GM12878 (cell line): Measurements from ENCODE around the gene FUZ. TPM values are rescaled to one million over a fixed set of nuclear protein-coding genes. Genes with fewer than 3 reads are reported as not detected.

Experiments
- ATAC-seq: fragments of 200-7000 bp; cut with Tn5 transposase; 3 replicates; pipeline ENCODE4 v1.9.1; 2020; ENCODE audit warnings: mild to moderate bottlenecking, moderate library complexity
- BruUV-seq: library from RNA; stranded (reverse); fragments of 400-500 nt; replicated peaks from 2 replicates; lab custom pipeline; 2021; lab: Mats Ljungman, UMichigan
- CTCF ChIA-PET: fragments of 300-600 bp; sonication (Branson Sonifier 250); formaldehyde crosslinking; extraction: SDS; loops from one replicate; lab custom pipeline; 2021; ENCODE audit warnings: inconsistent platforms; lab: Yijun Ruan, JAX
- POLR2A ChIA-PET: fragments of 350-600 bp; formaldehyde crosslinking; extraction: SDS; loops from one replicate; lab custom pipeline; 2021; ENCODE audit warnings: inconsistent platforms; lab: Charles Lee
- RAD21 ChIA-PET: fragments of 300-600 bp; sonication (Branson Sonifier 250); formaldehyde crosslinking; loops from one replicate; lab custom pipeline; 2023; ENCODE audit warnings: antibody characterized with exemption; ENCODE audit not compliant: unreplicated experiment; lab: Charles Lee
- SMC1A ChIA-PET: fragments of 300-600 bp; sonication (Branson Sonifier 250); formaldehyde crosslinking; loops from one replicate; lab custom pipeline; 2023; ENCODE audit not compliant: unreplicated experiment, uncharacterized antibody; lab: Charles Lee
- DNase-seq: peaks from one replicate; pipeline ENCODE4 v3.0.0-alpha.2; 2011; ENCODE audit warnings: low read depth, low spot score
- FAIRE-seq: peaks from 3 replicates; lab custom pipeline; 2011; peaks lifted over from hg19 to GRCh38; lab: Jason Lieb, UNC
- H2AFZ ChIP-seq: 2 replicates; pipeline ENCODE4 v1.6.0; 2011; ENCODE audit warnings: low read depth, low read length, control low read depth; ENCODE audit not compliant: control insufficient read depth
- H3K27ac ChIP-seq: 2 replicates; pipeline ENCODE4 v1.5.1; 2011; ENCODE audit warnings: control low read depth; ENCODE audit not compliant: control insufficient read depth, insufficient read depth
- H3K27me3 ChIP-seq, 2 experiments: replicated peaks in 1 of 2; 2 replicates each; pipeline versions ENCODE4 v1.6.0 to v1.6.1; 2011; ENCODE audit warnings: low read length in 1 of 2; ENCODE audit not compliant: control insufficient read depth in 2 of 2, insufficient read depth in 2 of 2
- H3K36me3 ChIP-seq, 2 experiments: 2 replicates each; pipeline ENCODE4 v1.5.1; 2011; ENCODE audit warnings: low read length in 1 of 2; ENCODE audit not compliant: control insufficient read depth in 2 of 2, insufficient read depth in 2 of 2
- H3K4me1 ChIP-seq: 2 replicates; pipeline ENCODE4 v1.6.1; 2011; ENCODE audit warnings: mild to moderate bottlenecking, low read length, moderate library complexity, mixed read lengths; ENCODE audit not compliant: control insufficient read depth, insufficient read depth
- H3K4me2 ChIP-seq: 2 replicates; pipeline ENCODE4 v1.6.0; 2011; ENCODE audit warnings: control low read depth; ENCODE audit not compliant: control insufficient read depth, insufficient read depth
- H3K4me3 ChIP-seq: fragments of 200-600 bp; sonication (generic); 2 replicates; pipeline ENCODE4 v1.5.1; 2016
- H3K79me2 ChIP-seq: 2 replicates; pipeline ENCODE4 v1.6.0; 2011; ENCODE audit warnings: low read length; ENCODE audit not compliant: control insufficient read depth, insufficient read depth
- H3K9ac ChIP-seq: 2 replicates; pipeline ENCODE4 v1.8.0; 2011; ENCODE audit warnings: low read length, control low read depth, mixed read lengths; ENCODE audit not compliant: control insufficient read depth, insufficient read depth
- H3K9me3 ChIP-seq: replicated peaks from 3 replicates; pipeline ENCODE4 v1.5.1; 2011; ENCODE audit warnings: mild to moderate bottlenecking, low read length; ENCODE audit not compliant: control insufficient read depth, insufficient read depth
- H4K20me1 ChIP-seq: 2 replicates; pipeline ENCODE4 v1.6.0; 2011; ENCODE audit not compliant: control insufficient read depth, insufficient read depth
- FOXM1 ChIP-seq: IDR thresholded peaks from 2 replicates; pipeline ENCODE4 v1.6.1; 2012; ENCODE audit warnings: low read depth, mild to moderate bottlenecking, inconsistent platforms, low read length, moderate library complexity
- HDGF ChIP-seq: fragments of 450-650 bp; IDR thresholded peaks from 2 replicates; pipeline ENCODE4 v1.6.1; 2016; ENCODE audit warnings: antibody characterized with exemption
- MTA3 ChIP-seq: IDR thresholded peaks from 2 replicates; pipeline ENCODE4 v1.6.1; 2012; ENCODE audit warnings: low read length, inconsistent platforms, borderline replicate concordance
- NFIC ChIP-seq: IDR thresholded peaks from 2 replicates; pipeline ENCODE4 v1.6.1; 2012; ENCODE audit warnings: low read depth, mild to moderate bottlenecking, inconsistent platforms, low read length, moderate library complexity
- PAX5 ChIP-seq: IDR thresholded peaks from 2 replicates; pipeline ENCODE4 v1.6.1; 2011; ENCODE audit warnings: low read depth, low read length, borderline replicate concordance
- POLR2AphosphoS5 ChIP-seq: IDR thresholded peaks from 2 replicates; pipeline ENCODE4 v1.6.1; 2011; ENCODE audit warnings: mild to moderate bottlenecking, low read length, inconsistent platforms
- SMAD1 ChIP-seq: fragments of 450-650 bp; IDR thresholded peaks from 2 replicates; pipeline ENCODE4 v1.6.1; 2018; ENCODE audit warnings: mild to moderate bottlenecking, low read depth; ENCODE audit not compliant: partially characterized antibody
- USF1 ChIP-seq: IDR thresholded peaks from 2 replicates; pipeline ENCODE4 v1.6.1; 2011; ENCODE audit warnings: borderline replicate concordance, low read depth, mild to moderate bottlenecking, moderate library complexity, mixed read lengths, low read length; ENCODE audit not compliant: insufficient read depth; ENCODE audit errors: extremely low read length
- ZBTB33 ChIP-seq: fragments of 450-650 bp; IDR thresholded peaks from 2 replicates; pipeline ENCODE4 v1.6.1; 2017; ENCODE audit warnings: mild to moderate bottlenecking
- WGBS: methylation state at CpG from one replicate; pipeline ENCODE4 v1.1.6; 2016; ENCODE audit warnings: low lambda C conversion rate; ENCODE audit not compliant: insufficient replicate concordance, insufficient coverage; ENCODE audit errors: missing lambda C conversion rate; 5-methylcytosine and 5-hydroxymethylcytosine counted together
- in situ Hi-C: fragments of 300-500 bp; cut with MboI; formaldehyde crosslinking; loops from 9 replicates; pipeline ENCODE4 v1.14.3; 2018; ENCODE audit warnings: mixed read lengths
- intact Hi-C: fragments of 100-400 bp; cut with micrococcal nuclease; formaldehyde crosslinking; loops from one replicate; pipeline ENCODE4 v1.14.2; 2022; ENCODE audit not compliant: unreplicated experiment
- polyA plus RNA-seq, 11 experiments: library from polyadenylated mRNA; depleted of rRNA in 4 of 11; unstranded in 6 of 11; stranded (reverse) in 5 of 11; fragments of >200 nt; fragmentation: Nextera tagmentation in 4 of 11; fragmentation: Illumina TruSeq in 1 of 11; extraction: Ambion mirVana in 4 of 11; extraction: Trizol in 1 of 11; gene quantifications; 1 replicate in 1 of 11; 2 replicates in 10 of 11; pipeline versions ENCODE4 v1.2.1 to v1.2.3, GENCODE V29; 2011 to 2016; ENCODE audit warnings: inconsistent platforms in 2 of 11, missing spikeins in 2 of 11, low read depth in 1 of 11
- total RNA-seq, 4 experiments: library from RNA; depleted of rRNA in 3 of 4; stranded (reverse); fragments of >200 nt in 3 of 4; fragmentation: Illumina TruSeq in 1 of 4; extraction: Trizol in 1 of 4; gene quantifications; 2 replicates each; pipeline versions ENCODE4 v1.2.1 to v1.2.3, GENCODE V29; 2013 to 2021

Gene FUZ
- total and polyA plus RNA-seq, 10 of the 15 experiments (the other 5 are each of a cell fraction or from before 2014, with no cell fraction given) = 0.18 to 11.5 (median 8.8) TPM

GRCh38 chr19:49781394-49781793 is 31.7 kb downstream of the FUZ start:
- intact Hi-C loops (no loop called here), in situ Hi-C loops (no loop called here)
- ATAC-seq (no peak), FAIRE-seq (no peak), DNase-seq (no peak)
- H3K4me1 ChIP-seq = peaks cover 11% of the 10 kb centered on the region
- no TSS peak for BruUV-seq
- ChIA-PET SMC1A (no interaction called here), RAD21 (no interaction called here), CTCF (no interaction called here), POLR2A (no interaction called here)
- H3K79me2 ChIP-seq = no peaks in the 10 kb centered on the region; the same call in 1 of the 2 replicates
- H3K9ac ChIP-seq = no peak overlapping the region
- TF ChIP-seq SMAD1 = no peak
- no peak for TF ChIP-seq POLR2AphosphoS5
- TF ChIP-seq FOXM1 = no peak
- TF ChIP-seq PAX5 = no peak
- TF ChIP-seq USF1 = no peak
- no peak for TF ChIP-seq MTA3
- no peak for TF ChIP-seq NFIC
- TF ChIP-seq HDGF = no peak
- no peak for TF ChIP-seq ZBTB33
- no peak overlapping the region for H2AFZ ChIP-seq
- no peaks in the 10 kb centered on the region; the same call in 2 of the 3 replicates for H3K9me3 ChIP-seq
- 83% methylated on average over 6 of the region's 7 CpGs for WGBS
- H3K27ac ChIP-seq = no peak overlapping the region
- no peak overlapping the region for H3K4me3 ChIP-seq
- no peak overlapping the region for H3K4me2 ChIP-seq
- H4K20me1 ChIP-seq = no peaks in the 10 kb centered on the region
- no peaks in the 10 kb centered on the region for H3K27me3 ChIP-seq
- H3K36me3 ChIP-seq = peaks cover 3 to 12% of the 10 kb centered on the region in 2 experiments; a peak in 3 of 4 replicates
